Neuronal stem cell (in vitro differentiated cells): ENCODE data around the gene GATAD2A.

ENCODE experiments used
- DNase-seq: peaks from one replicate; pipeline ENCODE4 v3.0.0-alpha.2; 2013; ENCODE audit warnings: low spot score
- H2AFZ ChIP-seq: one replicate; pipeline ENCODE4 v1.6.1; 2013; ENCODE audit warnings: mild to moderate bottlenecking, low read length, inconsistent platforms
- H2AK5ac ChIP-seq: 2 replicates; pipeline ENCODE4 v1.6.1; 2013; ENCODE audit warnings: low read depth, mild to moderate bottlenecking, inconsistent platforms, low read length, moderate library complexity, mixed read lengths
- H2BK120ac ChIP-seq: 2 replicates; pipeline ENCODE4 v1.6.1; 2013; ENCODE audit warnings: low read depth, mild to moderate bottlenecking, inconsistent platforms, low read length, moderate library complexity, mixed read lengths
- H2BK12ac ChIP-seq: one replicate; pipeline ENCODE4 v1.6.1; 2013; ENCODE audit warnings: low read length, inconsistent platforms
- H2BK15ac ChIP-seq: 2 replicates; pipeline ENCODE4 v1.6.1; 2013; ENCODE audit warnings: mild to moderate bottlenecking, low read length, inconsistent platforms, mixed read lengths
- H2BK5ac ChIP-seq: one replicate; pipeline ENCODE4 v1.6.1; 2013; ENCODE audit warnings: inconsistent platforms, mild to moderate bottlenecking, low read length, moderate library complexity
- H3K14ac ChIP-seq: one replicate; pipeline ENCODE4 v1.6.1; 2013; ENCODE audit warnings: low read length, inconsistent platforms
- H3K18ac ChIP-seq: 2 replicates; pipeline ENCODE4 v1.6.1; 2013; ENCODE audit warnings: low read length, inconsistent platforms
- H3K23ac ChIP-seq: 2 replicates; pipeline ENCODE4 v1.6.1; 2013; ENCODE audit warnings: low read depth, mild to moderate bottlenecking, mixed read lengths, low read length, inconsistent platforms; ENCODE audit not compliant: poor library complexity
- H3K27ac ChIP-seq: replicated peaks from 3 replicates; pipeline ENCODE4 v1.5.1; 2013; ENCODE audit warnings: low read length, inconsistent platforms
- H3K27me3 ChIP-seq, 3 experiments: 2 replicates each; pipeline ENCODE4 v1.6.1; 2013; ENCODE audit warnings: low read length in 3 of 3, mild to moderate bottlenecking in 2 of 3, inconsistent platforms in 1 of 3, low read depth in 1 of 3, mixed read lengths in 1 of 3, moderate library complexity in 1 of 3; ENCODE audit not compliant: control insufficient read depth in 3 of 3, insufficient read depth in 3 of 3
- H3K36me3 ChIP-seq, 2 donors: replicated peaks in 1 of 2; 2 replicates each; pipeline ENCODE4 v1.6.1; 2013; ENCODE audit warnings: low read length in 2 of 2; ENCODE audit not compliant: control insufficient read depth in 2 of 2, insufficient read depth in 2 of 2
- H3K4ac ChIP-seq: 2 replicates; pipeline ENCODE4 v1.6.1; 2013; ENCODE audit warnings: inconsistent platforms, mild to moderate bottlenecking, low read length, moderate library complexity
- H3K4me1 ChIP-seq, 2 donors: 1 replicate in 1 of 2; 2 replicates in 1 of 2; pipeline ENCODE4 v1.6.1; 2013; ENCODE audit warnings: low read length in 2 of 2, low read depth in 1 of 2; ENCODE audit not compliant: control insufficient read depth in 2 of 2, insufficient read depth in 1 of 2
- H3K4me2 ChIP-seq: one replicate; pipeline ENCODE4 v1.6.1; 2013; ENCODE audit warnings: mild to moderate bottlenecking, low read length, inconsistent platforms; ENCODE audit not compliant: insufficient read depth, poor library complexity, severe bottlenecking
- H3K4me3 ChIP-seq, 2 donors: 2 replicates each; pipeline ENCODE4 v1.5.1; 2013; ENCODE audit warnings: low read length in 2 of 2, mild to moderate bottlenecking in 2 of 2, inconsistent platforms in 1 of 2, moderate library complexity in 1 of 2
- H3K79me1 ChIP-seq: one replicate; pipeline ENCODE4 v1.6.1; 2013; ENCODE audit warnings: low read depth, mild to moderate bottlenecking, inconsistent platforms, low read length, moderate library complexity
- H3K9ac ChIP-seq: one replicate; pipeline ENCODE4 v1.6.1; 2013; ENCODE audit warnings: mild to moderate bottlenecking, low read depth, low read length, inconsistent platforms; ENCODE audit not compliant: poor library complexity
- H3K9me3 ChIP-seq, 2 donors: replicated peaks in 1 of 2; 2 replicates each; pipeline versions ENCODE3 to v1.6.1; 2013; ENCODE audit warnings: low read length in 2 of 2, mild to moderate bottlenecking in 2 of 2, inconsistent platforms in 1 of 2, low read depth in 1 of 2, mixed read lengths in 1 of 2, moderate library complexity in 1 of 2; ENCODE audit not compliant: control insufficient read depth in 2 of 2, insufficient read depth in 1 of 2
- H4K8ac ChIP-seq: one replicate; pipeline ENCODE4 v1.6.1; 2013; ENCODE audit warnings: low read depth, mild to moderate bottlenecking, inconsistent platforms, low read length, moderate library complexity
- H4K91ac ChIP-seq: one replicate; pipeline ENCODE4 v1.6.1; 2013; ENCODE audit warnings: low read length, low read depth, mild to moderate bottlenecking, inconsistent platforms; ENCODE audit not compliant: poor library complexity
- WGBS, 2 donors: extraction: QIAGEN DNeasy Blood & Tissue Kit; methylation state at CpG; one replicate each; pipeline ENCODE4 v1.1.7; 2013; ENCODE audit warnings: missing lambda C conversion rate in 2 of 2, mixed read lengths in 1 of 2; ENCODE audit not compliant: insufficient read length in 2 of 2, insufficient replicate concordance in 1 of 2; ENCODE audit errors: extremely low coverage in 2 of 2; 5-methylcytosine and 5-hydroxymethylcytosine counted together

Gene GATAD2A

DNA sequence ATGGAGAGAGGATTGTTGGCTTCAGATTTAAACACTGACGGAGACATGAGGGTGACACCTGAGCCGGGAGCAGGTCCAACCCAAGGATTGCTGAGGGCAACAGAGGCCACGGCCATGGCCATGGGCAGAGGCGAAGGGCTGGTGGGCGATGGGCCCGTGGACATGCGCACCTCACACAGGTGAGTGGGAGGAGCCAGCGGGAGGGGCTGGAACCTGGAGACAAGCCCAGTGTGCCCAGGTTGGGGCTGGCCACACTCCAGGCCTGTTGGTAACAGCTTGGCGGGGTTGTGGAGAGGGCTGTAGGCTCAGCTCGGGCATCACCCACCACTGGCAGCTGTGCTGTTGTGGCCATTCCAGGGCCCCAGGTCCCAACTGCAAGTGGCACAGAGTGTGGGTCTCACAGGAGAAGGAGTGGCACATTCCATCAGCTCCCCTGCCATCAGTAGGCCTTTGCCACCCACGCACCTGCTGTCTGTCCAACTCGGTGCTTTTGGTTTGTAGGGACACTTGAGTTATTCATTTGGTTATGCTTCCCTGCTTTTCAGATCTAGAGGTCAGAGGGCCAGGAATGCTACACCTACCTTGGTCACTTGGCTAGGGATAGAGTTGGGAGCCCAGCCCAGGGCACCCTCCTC lies 60.1 kb downstream of the GATAD2A start:
- H2AK5ac ChIP-seq = no peak overlapping the region
- no peak overlapping the region for H3K4me2 ChIP-seq
- no peak overlapping the region for H4K8ac ChIP-seq
- H3K18ac ChIP-seq = no peak overlapping the region
- H3K4ac ChIP-seq = no peak overlapping the region
- peak overlapping the region in 1 of 2 donors; percentile 24 for H3K4me3 ChIP-seq
- peaks cover 23 to 58% of the 10 kb centered on the region in 2 donors for H3K36me3 ChIP-seq
- H3K14ac ChIP-seq = no peak overlapping the region
- peaks cover 19 to 50% of the 10 kb centered on the region in 2 donors for H3K9me3 ChIP-seq
- H2BK12ac ChIP-seq = no peak overlapping the region
- H3K23ac ChIP-seq = peak overlapping the region; percentile 45
- H3K9ac ChIP-seq = no peak overlapping the region
- H3K4me1 ChIP-seq = peaks cover 42 to 44% of the 10 kb centered on the region in 2 donors
- no peak overlapping the region for H2AFZ ChIP-seq
- no peak overlapping the region for H2BK5ac ChIP-seq
- peak overlapping the region; percentile 19 for H2BK120ac ChIP-seq
- H2BK15ac ChIP-seq = no peak overlapping the region
- DNase-seq = no peak
- H3K27me3 ChIP-seq = no peaks in the 10 kb centered on the region
- peaks cover 27% of the 10 kb centered on the region for H3K79me1 ChIP-seq
- H4K91ac ChIP-seq = no peak overlapping the region
- no peak overlapping the region for H3K27ac ChIP-seq
- no CpG with 5 or more reads among the region's 12 CpGs for WGBS, 2 donors

DNA sequence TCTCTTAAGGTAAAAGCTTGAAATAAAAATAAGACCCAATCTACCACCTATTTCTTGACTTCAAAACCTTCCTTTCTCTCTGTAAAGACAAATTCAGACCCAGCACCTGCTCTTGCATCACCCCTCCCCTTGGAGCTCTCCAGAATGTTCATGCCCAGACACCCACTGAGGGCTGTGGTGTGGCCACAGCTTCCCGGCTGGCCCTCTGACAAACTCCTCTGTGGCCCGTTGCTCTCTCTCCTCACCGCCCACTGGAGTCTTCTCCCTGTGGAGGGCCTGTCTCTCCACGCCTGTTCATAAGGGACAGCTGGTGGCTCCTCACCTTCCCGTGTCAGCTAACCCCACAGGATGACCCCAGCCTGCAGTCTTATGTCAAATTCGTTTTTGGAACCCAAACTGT lies 60.7 kb downstream of the GATAD2A start:
- Histone ChIP-seq H3K27ac (no peak overlapping the region), H2BK15ac (no peak overlapping the region), H2BK12ac (no peak overlapping the region), H3K18ac (no peak overlapping the region), H3K23ac (no peak overlapping the region), H2BK5ac (no peak overlapping the region), H3K9ac (no peak overlapping the region), H4K91ac (no peak overlapping the region), H3K27me3 (no peaks in the 10 kb centered on the region), H3K4me2 (no peak overlapping the region), H3K36me3 (peaks cover 23 to 62% of the 10 kb centered on the region in 2 donors), H3K9me3 (peaks cover 19 to 51% of the 10 kb centered on the region in 2 donors), H3K4me1 (peaks cover 37 to 38% of the 10 kb centered on the region in 2 donors), H3K14ac (no peak overlapping the region), H2BK120ac (no peak overlapping the region), H3K4me3 (no peak overlapping the region), H3K4ac (no peak overlapping the region), H3K79me1 (peaks cover 27% of the 10 kb centered on the region), H2AFZ (no peak overlapping the region), H4K8ac (no peak overlapping the region), H2AK5ac (no peak overlapping the region)
- no peak for DNase-seq
- WGBS, 2 donors = no CpG with 5 or more reads among the region's 6 CpGs

DNA sequence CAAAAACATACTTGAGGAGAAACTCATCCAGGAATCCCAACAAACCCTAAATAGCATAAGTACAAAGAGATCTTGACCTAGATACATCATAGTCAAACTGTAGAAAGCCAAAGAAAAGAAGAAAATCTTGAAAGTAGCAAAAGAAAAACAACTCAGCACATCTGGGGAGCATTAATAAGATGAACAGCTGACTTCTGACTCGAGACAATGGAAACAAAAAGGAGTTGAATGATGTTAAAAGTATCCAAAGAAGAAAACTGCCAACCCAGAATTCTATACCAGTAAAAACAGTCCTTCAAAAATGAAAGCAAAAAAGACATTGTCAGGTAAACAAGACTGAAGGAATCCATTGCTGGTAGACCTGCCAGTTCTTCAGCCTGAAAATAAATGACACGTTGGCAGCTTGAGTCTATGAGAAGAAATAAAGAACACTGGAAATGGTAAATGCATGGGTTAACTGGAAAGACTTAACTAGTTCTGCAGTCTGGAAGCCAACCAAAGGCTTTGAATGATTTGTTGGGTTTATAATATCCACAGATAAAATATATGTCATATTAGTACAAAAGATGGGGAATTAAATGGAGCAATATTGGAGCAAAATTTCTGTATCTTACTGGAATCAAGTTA lies 63.1 kb downstream of the GATAD2A start:
- DNase-seq = no peak
- no peak overlapping the region for H2BK15ac ChIP-seq
- H3K9me3 ChIP-seq = peaks cover 19 to 51% of the 10 kb centered on the region in 2 donors
- no peak overlapping the region for H4K91ac ChIP-seq
- no peaks in the 10 kb centered on the region for H3K27me3 ChIP-seq
- peaks cover 19% of the 10 kb centered on the region for H3K79me1 ChIP-seq
- no peak overlapping the region for H2BK120ac ChIP-seq
- H3K4me2 ChIP-seq = no peak overlapping the region
- H3K36me3 ChIP-seq = peaks cover 29 to 81% of the 10 kb centered on the region in 2 donors
- no peak overlapping the region for H3K27ac ChIP-seq
- no peak overlapping the region for H3K4me3 ChIP-seq
- H3K18ac ChIP-seq = no peak overlapping the region
- no peak overlapping the region for H2BK5ac ChIP-seq
- no CpG with 5 or more reads among the region's 2 CpGs for WGBS, 2 donors
- no peak overlapping the region for H2BK12ac ChIP-seq
- no peak overlapping the region for H3K23ac ChIP-seq
- H2AK5ac ChIP-seq = no peak overlapping the region
- no peak overlapping the region for H3K9ac ChIP-seq
- H3K4me1 ChIP-seq = peaks cover 14 to 15% of the 10 kb centered on the region in 2 donors
- H4K8ac ChIP-seq = no peak overlapping the region
- H2AFZ ChIP-seq = no peak overlapping the region
- H3K4ac ChIP-seq = no peak overlapping the region
- no peak overlapping the region for H3K14ac ChIP-seq

DNA sequence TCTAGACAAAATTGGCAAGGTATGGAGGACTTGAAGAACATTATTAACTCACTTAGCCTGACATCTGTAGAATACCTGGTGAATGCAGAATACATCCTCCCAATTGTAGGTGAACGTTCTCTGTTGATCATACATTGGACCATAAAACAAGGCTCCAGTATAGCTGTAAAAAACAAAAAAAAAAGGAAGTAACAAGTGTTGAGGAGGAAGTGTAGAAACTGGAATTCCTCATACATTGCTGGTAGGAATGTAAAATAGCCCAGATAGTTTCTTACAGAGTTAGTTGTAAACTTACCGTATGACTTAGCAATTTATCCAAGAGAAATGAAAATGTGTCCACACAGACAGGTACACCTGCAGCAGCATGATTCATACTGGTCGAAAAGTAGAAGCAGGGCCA lies 65.1 kb downstream of the GATAD2A start:
- Histone ChIP-seq H3K4me1 (peaks cover 0 to 4% of the 10 kb centered on the region in 2 donors), H3K9me3 (peaks cover 19 to 47% of the 10 kb centered on the region in 2 donors), H3K4me3 (no peak overlapping the region), H3K14ac (no peak overlapping the region), H3K18ac (no peak overlapping the region), H3K4ac (no peak overlapping the region), H2BK12ac (no peak overlapping the region), H2BK120ac (no peak overlapping the region), H4K8ac (no peak overlapping the region), H3K23ac (no peak overlapping the region), H2AK5ac (no peak overlapping the region), H2BK5ac (no peak overlapping the region), H3K9ac (no peak overlapping the region), H2AFZ (no peak overlapping the region), H4K91ac (no peak overlapping the region), H3K4me2 (no peak overlapping the region), H3K79me1 (peaks cover 4% of the 10 kb centered on the region), H3K36me3 (peaks cover 30 to 89% of the 10 kb centered on the region in 2 donors), H3K27ac (no peak overlapping the region), H2BK15ac (no peak overlapping the region), H3K27me3 (no peaks in the 10 kb centered on the region)
- no peak for DNase-seq
- WGBS, 2 donors = no CpG with 5 or more reads among the region's 3 CpGs
